ENCODE measurements around the gene FAM193B.

GRCh38 chr5:177594071-177594470 is 39.7 kb upstream of the FAM193B start:
- TF ChIP-seq, protein P1, sequence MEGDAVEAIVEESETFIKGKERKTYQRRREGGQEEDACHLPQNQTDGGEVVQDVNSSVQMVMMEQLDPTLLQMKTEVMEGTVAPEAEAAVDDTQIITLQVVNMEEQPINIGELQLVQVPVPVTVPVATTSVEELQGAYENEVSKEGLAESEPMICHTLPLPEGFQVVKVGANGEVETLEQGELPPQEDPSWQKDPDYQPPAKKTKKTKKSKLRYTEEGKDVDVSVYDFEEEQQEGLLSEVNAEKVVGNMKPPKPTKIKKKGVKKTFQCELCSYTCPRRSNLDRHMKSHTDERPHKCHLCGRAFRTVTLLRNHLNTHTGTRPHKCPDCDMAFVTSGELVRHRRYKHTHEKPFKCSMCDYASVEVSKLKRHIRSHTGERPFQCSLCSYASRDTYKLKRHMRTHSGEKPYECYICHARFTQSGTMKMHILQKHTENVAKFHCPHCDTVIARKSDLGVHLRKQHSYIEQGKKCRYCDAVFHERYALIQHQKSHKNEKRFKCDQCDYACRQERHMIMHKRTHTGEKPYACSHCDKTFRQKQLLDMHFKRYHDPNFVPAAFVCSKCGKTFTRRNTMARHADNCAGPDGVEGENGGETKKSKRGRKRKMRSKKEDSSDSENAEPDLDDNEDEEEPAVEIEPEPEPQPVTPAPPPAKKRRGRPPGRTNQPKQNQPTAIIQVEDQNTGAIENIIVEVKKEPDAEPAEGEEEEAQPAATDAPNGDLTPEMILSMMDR (IDR thresholded peaks at IDR 0.05 in 8 of 11, conservative IDR thresholded peaks at IDR 0.05 in 3 of 11), result no peak
- no peak for TF ChIP-seq POLR2A (IDR thresholded peaks at IDR 0.05)
